ENCODE data around the gene CARMIL1.

The CARMIL1 gene

DNA sequence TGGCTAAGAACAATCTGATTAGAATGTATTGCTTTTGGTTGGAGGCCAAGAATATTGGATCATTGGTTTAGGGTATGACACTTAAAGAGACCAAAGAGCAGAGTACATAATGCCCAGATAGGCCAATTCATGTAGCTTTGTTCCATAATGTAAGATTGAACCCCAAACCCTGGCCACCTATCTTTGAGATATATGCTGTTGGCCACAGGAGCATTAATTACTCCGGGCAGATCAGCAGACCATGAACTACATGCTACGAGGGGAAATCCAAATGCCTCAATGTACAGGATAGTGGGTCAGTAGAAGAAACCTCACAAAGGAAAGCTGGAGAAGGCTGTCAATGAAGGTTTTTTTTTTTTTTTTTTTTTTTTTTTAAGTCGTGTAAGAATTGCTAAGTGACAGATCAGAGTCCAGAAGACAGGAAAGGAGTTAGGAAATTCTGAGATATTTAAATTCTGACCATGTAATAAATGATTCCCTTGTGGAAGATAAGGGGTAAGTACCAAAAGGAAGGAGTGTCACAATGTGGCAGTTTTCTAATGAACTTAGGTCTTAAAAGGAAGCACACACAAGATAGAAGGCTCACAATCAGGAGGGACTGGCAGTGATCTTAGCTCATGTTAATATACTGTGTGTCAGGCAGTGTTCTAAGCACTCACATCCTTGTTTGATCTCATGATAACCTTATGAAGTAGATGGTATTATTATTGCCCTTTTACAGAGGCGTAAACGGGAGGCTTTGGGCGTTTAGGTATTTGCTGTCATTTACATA lies 61.4 kb downstream of the CARMIL1 start:
- DNase-seq = no peak

- no peak for DNase-seq
Observed at GRCh38 chr6:25341203-25341552, 62.0 kb downstream of the CARMIL1 start.

DNA sequence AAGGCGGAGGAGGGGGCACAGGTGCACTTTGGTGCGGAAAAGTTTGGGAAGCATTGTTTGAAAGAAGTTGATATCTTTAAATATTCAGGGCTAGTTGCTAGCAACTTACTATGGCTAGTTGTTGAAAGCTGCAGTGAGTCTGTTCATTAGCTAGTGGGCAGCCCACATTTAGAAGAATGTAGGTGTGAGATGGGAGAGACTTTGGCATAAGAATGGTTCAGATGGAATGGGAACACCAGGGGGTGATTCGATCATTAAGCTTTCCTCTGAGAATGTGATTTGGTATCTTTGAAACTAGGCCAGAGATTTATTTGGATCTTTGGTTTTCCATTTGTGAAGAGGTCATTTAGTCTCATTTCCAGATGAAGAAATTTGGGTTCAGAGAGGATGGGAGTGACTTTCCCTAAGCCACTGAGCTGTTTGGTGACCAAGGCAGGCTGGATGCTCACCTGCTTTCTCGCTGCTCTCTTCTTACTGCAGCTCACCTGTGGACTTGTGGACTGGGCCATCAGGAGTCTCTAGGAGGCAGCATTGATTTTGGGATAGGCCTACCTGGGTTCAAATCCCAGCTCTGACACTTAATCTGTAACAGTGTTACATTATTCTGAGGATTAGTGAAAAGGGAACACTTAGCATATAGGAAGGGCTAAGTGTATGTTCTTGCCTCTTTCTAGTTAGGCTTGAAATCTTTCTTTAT lies 62.9 kb downstream of the CARMIL1 start:
- DNase-seq = no peak

- no peak for DNase-seq
Observed at GRCh38 chr6:25342802-25343201, 63.6 kb downstream of the CARMIL1 start.

GRCh38 chr6:25343984-25344383 lies 64.8 kb downstream of the CARMIL1 start:
- DNase-seq = no peak

DNA sequence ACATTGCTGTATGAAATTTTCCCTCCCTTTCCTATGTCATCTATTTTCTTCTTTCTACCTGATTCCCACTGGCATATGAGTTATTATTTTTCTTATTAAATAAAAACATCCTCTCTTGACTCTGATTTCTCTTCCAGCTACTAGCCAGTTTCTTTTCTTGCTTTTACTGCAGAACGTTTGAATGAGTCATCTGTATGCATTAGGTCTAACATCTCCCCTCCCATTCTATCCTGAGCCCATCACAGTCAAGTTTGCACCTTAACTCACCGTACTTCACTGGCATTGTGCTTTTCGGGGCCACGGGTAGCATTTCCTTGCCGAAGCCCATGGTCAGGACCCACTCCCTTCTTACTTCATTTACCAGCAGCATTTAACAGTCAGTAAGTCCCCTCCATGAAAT lies 65.7 kb downstream of the CARMIL1 start:
- DNase-seq = no peak

DNA sequence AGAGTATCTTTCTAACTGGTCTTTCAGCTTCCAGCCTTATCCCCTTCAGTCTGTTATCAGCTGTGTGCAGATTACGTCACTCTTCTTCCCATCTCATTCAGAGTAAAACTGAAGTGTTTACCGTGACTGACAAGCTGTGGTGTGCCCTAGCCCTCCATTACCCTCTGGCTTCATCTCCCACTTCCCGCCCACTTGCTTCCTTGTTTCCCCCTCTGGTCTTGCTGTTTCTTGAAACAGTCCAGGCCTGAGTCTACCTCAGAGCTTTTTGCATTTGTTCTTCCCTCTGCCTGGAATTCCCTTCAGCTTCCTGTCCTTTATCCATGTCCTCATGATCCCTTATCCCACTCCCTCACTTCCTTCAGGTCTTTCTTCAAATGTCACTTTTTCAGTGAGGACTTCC lies 66.9 kb downstream of the CARMIL1 start:
- DNase-seq = no peak

DNA sequence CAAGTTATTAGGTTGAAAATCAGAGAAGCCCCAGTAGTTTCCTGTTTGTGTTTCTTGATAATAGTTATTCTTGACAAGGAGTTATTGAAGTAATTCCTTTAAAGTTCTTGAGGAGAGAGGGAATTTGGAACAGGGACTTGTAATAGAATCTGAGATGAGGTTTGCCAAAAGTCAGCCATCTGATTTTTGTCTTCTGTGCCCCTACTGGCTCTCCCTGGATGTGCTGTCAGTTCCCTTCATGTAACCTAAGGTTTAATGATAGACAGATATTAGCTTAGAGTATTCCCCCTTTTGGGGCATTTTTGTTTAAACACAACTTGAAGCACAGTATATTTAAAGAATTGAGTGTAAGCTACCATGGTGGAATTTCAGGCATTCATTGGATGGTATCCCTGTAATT lies 71.4 kb downstream of the CARMIL1 start:
- DNase-seq = no peak

DNA sequence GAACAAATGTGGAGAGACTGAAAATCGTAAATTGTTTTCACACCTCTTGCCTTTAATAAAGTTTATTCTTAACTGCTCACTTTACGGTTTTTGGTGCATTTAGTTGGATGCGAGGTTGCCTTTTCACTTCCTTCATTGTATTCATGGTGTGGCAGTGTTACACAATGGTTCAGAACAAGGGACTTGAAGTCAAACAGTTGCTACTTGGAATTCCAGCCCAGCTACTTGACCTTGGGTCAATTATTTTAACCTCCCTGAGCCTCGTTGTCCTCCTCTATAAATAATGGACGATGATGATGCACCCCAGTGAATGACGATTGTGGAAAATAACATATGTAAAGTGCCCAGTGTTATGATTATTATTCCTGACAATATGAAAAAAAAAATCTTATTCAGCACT lies 72.3 kb downstream of the CARMIL1 start:
- DNase-seq = no peak

DNA sequence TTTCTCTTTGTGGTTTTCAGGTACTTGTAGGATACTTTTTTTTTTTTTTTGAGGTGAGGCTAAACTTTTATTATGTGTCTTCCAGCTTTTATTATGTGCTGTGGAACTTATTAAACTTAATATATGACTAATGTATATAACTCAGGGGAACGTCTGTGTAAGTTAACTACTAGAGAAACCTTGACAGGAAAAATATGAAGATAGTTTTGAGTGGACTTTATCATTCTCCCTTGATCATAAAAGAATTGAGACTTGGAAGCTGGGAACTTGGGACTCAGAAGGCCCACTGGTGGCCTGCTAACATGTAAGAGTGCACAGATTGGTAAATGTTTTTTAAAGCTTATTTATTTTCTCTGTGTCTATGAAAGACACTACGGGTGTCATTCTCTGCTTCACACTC lies 73.1 kb downstream of the CARMIL1 start:
- no peak for DNase-seq

- no peak for DNase-seq
Observed at GRCh38 chr6:25354078-25354932, 75.1 kb downstream of the CARMIL1 start.

- DNase-seq = no peak
Observed at GRCh38 chr6:25359191-25359861, 80.2 kb downstream of the CARMIL1 start.

DNA sequence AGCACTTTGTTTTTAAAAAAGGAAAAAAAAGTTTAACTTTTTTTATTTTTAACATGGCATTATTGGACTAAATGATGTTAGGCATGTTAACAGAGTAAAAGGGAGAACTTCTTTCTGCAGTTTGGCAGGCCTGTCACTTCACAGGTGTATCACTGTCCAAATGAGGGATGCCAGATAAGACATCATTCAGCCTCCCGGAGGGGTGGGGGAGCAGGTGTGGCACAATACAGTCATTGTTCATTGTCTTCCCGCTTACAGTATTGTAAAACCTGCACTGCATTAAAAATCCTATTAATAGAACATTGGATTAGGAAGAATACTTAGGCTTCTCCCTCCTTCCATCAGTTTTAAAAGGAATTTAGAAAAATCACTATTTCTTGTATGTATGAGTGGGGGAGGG lies 80.7 kb downstream of the CARMIL1 start:
- no peak for DNase-seq

- DNase-seq = no peak
Observed at GRCh38 chr6:25360621-25361020, 81.4 kb downstream of the CARMIL1 start.

DNA sequence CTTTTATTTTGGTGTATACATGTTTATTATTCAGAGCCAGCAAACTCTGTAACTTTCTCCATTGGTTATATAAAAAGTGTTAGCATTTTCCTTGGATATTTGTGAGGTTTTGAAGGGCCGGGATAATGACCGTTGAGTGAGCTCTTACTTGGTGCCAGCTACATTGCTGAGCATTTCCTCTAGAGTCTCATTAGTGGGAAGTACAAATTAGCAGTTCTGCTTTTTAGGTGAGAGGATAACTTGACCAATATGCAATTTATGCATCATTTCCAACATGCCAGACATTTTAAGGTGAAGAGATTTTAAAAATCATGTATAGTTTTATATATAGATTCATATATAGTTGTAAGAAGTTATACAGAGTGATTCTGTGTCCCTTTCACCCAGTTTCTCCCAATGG lies 84.3 kb downstream of the CARMIL1 start:
- no peak for DNase-seq

DNA sequence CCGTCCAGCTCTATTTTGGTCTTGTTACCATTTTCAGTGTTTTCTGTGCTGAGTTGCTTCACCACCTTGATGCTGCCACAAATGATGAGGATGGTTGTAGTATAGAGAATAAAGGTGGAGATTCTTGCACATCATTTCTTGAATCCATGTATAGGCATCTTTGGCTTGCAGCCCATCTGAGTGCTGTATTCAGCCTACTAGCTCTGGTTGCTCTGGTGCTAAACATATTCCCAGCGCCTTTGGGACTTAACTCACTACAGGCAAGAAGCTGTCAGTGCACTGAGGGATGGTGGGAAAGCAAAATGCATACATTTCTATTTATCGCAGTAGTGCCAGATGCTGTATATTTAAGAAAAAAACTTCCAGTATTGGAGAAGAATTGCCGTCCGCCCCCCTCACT lies 86.0 kb downstream of the CARMIL1 start:
- no peak for DNase-seq

DNA sequence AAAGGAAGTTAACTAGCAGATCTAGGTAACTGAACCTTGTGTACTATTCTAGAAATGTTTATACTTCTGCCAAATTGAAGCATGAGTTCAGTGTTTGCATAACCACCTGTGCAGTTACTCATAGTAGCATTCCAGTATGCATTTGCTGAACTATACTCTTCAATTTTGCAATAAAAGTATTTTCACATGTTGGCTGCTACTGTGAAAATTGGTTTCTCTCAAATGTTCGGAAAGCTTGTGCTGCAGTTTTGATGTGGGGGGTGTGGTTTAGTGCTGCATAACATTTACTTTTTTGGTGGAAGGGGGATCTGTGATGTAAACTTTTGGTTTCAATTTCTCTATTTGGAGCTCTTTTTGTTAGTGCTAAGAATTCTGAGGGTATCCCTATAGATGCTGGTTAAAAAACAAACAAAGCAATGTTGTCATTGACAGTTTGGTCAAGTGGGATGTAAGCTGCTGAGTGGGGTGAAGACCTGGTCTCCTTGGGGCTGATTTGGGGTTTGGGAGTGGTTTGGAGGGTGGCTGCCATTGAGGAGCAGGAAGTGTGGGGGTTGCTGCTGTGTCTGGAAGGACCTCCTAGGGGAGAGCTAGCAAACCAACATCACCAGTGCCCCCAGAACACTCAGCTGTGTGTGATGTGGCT lies 87.8 kb downstream of the CARMIL1 start:
- no peak for DNase-seq

GRCh38 chr6:25369036-25369432 lies 89.9 kb downstream of the CARMIL1 start:
- no peak for DNase-seq

DNA sequence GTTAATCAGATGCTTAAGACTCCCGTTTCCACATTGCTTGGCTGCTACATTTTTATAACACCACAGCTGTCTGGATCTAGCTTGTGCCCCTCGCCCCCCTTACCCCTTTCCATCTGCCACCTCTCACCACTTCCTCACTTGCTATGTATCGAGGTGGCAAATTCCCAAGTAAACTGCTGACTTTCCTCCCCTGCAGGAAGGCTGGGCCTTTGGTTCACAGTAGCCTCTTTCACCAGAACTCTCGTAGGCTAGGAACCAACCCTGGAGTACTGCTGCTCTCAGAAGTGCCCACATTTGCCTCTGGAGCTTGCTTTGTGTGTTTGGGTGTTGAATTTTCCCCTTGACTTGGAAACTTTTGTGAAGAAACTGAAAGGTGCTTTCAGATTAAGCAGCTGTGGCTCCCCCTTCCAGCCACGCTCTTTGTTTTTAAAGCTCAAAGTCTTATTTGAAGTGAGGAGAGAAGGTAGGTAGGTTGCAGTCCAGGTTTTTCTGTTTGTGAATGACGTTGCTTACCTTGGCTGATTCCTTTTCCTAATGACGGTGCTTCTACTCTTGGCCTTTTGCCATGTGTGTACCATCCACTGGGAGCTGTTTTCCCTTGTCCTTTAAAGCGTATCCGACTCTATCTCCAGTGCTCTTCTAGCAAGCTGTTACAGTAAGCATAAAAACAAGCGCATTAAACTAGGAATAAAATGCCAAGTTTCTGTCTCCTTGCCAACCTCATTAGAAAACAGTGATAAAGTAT lies 90.4 kb downstream of the CARMIL1 start:
- DNase-seq = no peak

- DNase-seq = no peak
Observed at GRCh38 chr6:25370178-25371036, 91.2 kb downstream of the CARMIL1 start.

GRCh38 chr6:25371037-25371347 lies 91.8 kb downstream of the CARMIL1 start:
- no peak for DNase-seq

Measured in cortex of kidney (tissue), 1 donor.